GM19025 (cell line): Measurements from ENCODE around the gene ABHD16A.

Experiments used
- ATAC-seq: cut with Tn5 transposase; IDR thresholded peaks from one replicate; pipeline ENCODE4 v1.9.1; 2021; ENCODE audit warnings: mild to moderate bottlenecking, low read depth, moderate library complexity; ENCODE audit not compliant: unreplicated experiment

Gene ABHD16A

DNA sequence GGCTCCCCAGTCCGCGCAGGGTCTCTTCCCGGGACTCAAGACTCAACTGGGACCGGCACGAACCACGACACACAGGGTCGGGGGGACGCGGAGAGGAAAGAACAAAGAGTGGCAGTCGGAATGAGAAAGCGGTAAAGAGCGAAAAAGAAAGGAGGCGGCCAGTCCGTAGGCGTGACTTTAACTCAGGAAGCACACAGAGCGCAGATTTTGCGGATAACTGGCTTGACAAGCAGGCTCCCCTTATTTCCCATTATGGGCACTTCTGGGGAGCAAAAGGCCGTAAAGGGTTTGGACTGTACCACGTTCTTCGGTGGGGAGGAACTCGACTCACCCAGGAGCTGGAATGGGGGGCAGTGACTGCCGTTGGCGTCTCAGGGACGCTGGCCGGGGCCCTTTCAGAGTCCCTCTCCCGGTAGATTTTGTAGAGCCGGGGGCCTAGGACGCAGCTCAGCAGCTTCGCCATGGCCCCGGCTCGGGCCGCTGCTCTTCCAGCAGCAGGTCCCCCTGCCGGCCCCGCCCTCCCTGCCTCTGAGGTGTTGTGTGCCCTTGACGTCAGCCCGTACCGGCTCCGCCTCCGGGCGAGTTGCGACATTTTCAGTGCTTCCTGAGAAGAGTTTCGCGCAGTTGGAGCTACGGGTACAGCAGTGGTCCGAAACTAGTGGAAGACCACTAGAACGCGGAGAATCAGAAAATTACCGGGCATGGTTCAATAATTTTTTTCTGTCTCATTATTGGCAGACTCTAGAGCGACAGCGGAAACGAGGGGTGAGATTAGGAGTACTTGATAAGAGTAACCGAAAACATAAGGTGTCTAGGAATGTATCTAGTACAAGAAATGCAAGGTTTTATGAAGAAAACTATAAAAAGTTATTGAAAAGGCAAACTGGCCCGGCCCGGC lies at the start of gene ABHD16A:
ABHD16A (minus strand) TSS at position 506 of the 898 bp plus-strand sequence; CDS start at position 463, 43 bp downstream.
- peak; percentile 92 for ATAC-seq

- no peak for ATAC-seq
Observed at GRCh38 chr6:31752739-31753319, 49.7 kb upstream of the ABHD16A start.

DNA sequence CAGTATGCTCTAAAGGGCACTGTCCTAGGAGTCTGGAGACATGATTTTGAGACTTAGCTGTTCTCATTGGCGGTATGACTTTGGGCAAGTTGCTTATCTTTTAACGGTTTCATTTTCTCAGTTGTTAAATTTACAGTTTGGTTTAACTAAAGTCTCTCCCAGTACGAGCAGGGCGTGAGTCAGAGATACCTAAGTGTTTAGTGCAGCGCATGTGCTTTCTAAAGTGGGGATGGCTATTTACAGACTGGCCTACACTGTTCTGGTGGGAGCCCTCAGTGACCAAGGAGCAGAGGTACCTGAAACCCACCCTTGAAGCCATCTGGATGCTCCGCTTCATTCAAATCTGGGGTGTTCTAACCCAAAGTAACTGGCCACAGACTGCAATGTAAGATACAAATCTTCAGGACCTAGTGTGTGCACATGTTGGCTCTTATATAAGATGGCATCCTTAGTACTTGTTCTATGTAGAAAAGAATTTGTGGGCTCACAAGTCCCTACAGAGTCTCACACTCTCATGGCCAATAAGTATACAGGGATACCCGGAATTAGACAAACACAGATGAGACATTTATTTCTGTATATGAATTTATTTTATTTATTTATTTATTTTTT lies 47.4 kb upstream of the ABHD16A start:
- no peak for ATAC-seq

DNA sequence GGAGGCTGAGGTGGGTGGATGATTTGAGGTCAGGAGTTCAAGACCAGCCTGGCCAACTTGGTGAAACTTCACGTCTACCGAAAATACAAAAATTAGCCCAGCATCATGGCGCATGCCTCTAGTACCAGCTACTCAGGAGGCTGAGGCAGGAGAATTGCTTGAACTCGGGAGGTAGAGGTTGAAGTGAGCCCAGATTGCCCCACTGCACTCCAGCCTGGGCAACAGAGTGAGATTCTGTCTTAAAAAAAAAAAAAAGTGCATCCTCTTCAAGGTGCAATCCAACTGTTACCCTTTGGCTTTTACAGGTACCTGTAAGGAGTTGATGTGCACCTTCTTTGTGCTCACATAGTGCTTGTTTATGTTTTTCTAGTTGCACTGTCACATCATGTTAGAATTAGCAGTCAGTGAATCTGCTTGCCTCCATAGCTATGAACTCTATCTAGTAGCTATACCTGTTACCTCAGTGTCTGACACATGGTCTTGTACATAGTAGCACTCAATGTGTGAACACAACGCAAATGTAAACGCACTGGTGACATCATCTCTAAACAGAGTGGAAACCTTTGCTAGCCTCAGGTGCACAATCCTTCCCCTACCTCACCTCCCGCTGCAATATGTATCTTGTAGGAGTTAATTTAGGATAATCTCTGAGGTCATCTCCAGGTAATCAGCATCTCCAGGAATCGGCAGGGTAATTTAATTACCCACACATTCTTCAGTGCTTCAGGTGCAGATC lies 46.3 kb upstream of the ABHD16A start:
- no peak for ATAC-seq

GRCh38 chr6:31744422-31744821 lies 41.3 kb upstream of the ABHD16A start:
- ATAC-seq = no peak

DNA sequence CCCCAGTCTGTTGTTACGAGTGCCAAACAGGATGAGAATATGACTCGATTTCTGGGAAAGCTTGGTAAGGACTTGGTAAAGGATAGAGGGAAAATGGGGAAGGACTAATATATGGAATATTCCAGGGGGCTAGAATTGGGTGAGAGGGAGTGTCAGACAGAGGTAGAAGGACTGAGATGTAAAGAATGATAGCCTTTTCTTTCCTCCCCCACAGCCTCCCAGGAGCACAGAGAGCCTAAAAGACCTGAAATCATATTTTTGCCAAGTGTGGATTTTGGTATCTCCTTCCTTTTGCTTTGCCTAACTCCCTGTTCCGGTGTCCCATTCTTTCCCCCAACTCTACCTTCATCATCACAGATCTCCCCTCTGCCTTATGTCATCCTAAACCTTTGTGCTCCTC lies 39.8 kb upstream of the ABHD16A start:
- no peak for ATAC-seq

DNA sequence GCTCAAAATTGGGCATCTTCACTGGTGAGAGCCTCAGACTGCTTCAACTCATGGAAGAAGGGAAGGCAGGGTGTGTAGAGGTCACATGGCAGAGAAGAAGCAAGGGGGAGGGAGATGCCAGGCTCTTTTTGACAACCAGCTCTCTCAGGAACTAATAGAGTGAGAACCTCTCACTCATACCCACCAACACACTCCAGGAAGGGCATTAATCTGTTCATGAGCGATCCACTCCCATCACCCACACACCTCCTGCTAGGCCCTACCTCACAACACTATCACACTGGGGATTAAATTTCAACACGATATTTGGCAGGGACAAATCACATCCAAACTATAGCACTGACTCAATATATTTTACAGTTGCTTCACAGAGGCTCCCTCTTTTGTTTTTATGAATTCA lies 38.7 kb upstream of the ABHD16A start:
- ATAC-seq = no peak

DNA sequence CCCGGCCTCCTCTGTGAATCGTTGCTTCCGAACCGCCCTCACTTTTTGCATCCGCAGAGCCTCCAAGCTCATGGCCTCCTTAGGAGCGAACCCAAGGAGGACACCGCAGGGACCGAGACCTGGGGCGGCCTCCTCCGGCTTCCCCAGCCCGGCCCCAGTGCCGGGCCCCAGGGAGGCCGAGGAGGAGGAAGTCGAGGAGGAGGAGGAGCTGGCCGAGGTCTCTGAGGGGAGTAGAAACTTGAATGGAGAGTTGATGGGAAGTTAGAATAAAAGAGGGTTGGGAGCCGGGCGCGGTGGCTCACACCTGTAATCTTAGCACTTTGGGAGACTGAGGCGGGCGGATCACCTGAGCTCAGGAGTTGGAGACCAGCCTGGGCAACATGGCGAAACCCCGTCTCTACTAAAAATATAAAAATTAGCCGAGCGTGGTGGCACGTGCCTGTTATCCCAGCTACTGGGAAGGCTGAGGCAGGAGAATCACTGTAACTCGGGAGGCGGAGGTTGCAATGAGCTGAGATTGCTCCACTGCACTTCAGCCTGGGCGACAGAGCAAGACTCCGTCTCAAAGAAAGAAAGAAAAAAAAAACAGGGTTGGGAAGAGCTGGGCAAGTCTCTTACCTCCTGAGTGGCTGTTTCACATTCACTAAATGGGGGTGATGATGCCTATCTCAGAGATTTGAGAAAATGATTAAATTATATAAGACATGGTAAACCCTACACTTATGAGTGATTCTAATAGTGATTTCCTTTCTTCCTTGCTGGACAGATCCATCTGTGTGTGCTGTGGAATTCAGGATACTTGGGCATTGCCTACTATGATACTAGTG lies 37.5 kb upstream of the ABHD16A start:
- no peak for ATAC-seq

GRCh38 chr6:31739639-31740396 lies 36.7 kb upstream of the ABHD16A start, which contains the start of gene MSH5:
MSH5 (plus strand) TSS chr6:31740005; CDS start chr6:31740467, 462 bp downstream.
- ATAC-seq = peak; percentile 64

GRCh38 chr6:31737991-31738979 lies 35.2 kb upstream of the ABHD16A start:
- no peak for ATAC-seq

GRCh38 chr6:31737315-31737990 lies 34.3 kb upstream of the ABHD16A start:
- ATAC-seq = no peak

DNA sequence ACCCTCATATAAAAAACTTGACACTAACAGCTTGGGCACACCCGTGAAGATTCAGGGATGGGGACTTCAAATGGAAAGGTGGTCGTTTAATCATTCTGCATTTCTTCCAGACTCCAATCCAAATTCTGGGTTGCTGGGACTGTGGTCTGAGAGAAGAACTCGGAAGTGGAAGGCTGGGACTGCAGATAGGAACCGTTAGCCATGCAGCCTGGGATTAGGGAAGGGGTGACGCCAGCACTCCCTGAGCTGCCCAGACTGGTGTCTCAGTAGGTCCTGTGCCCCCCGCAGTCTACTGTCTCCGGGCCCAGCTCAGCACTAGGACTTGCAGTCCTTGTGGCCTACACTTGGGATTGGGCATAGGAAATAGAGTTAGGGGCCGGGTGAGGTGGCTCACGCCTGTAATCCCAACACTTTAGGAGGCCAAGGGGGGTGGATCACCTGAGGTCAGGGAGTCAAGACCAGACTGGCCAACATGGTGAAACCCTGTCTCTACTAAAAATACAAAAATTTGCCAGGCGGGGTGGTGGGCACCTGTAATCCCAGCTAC lies 33.7 kb upstream of the ABHD16A start:
- no peak for ATAC-seq

DNA sequence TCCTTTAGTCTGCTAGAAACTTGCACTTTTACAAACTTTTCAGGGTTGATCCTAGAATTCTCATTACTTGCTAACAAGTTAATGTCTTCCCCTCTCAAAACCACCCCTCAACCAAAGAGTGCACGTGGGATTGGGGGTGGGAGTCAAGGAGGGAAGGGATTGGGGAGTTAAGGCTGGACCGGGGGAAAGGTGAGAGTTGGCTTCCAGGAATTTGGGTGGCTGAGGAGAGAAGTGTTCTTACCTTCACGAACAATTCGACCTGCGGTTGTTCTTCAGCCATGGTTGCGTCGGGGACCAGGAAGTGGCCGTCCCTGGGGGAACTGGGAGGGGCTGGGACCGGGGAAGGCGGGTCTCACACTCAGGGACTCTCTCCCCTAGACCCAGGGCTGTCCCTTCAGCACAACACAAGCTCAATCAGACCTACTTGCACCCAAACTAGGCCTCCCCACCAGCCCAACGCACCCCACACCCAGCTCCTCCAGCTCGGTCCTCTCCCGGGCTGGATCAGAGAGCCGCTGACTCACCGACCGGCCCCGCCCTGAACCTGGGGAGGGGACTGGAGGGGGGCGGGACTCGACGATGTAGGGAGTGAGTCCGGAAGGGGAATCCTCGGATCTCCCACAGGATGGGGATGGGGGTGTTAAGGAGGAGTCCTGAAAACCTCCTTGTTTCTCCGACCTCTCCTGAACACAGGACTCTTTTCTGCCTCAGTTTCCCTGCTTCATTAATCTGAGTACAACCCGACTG lies 33.1 kb upstream of the ABHD16A start, which contains the start of gene CLIC1:
CLIC1 (minus strand) TSS at position 510 of the 747 bp plus-strand sequence; CDS start at position 280, 230 bp downstream.
- ATAC-seq = no peak

DNA sequence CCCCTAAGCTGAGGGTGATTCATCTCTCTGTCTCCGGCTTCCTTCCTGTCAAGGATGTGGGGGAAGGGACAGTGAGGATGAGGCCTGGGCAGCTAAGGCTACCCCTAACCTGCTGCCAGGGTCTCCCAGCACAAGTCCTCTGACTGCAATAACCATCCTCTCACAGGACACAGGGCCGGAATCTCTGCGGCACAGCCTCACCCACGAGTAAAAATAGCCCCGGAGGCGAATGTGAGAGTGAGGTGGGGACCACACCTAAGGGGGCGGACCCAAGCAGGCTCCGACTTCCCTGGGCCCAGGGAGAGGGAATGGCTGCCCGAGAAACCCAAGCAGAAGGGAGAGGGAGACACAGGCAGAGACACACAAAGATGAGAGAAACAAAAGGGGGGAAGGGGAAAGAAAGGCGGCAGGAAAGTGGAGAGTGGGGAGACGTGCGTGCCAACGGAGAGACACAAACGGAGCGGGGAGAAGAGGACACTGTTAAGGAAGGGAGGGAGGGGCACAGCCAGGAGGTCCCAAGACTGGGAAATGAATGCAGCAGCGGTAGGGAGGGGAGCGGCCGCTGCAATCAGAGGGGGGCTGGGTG lies 31.8 kb upstream of the ABHD16A start:
- ATAC-seq = peak; percentile 32

- ATAC-seq = no peak
Observed at GRCh38 chr6:31734247-31734820, 31.2 kb upstream of the ABHD16A start.

GRCh38 chr6:31733734-31734133 lies 30.6 kb upstream of the ABHD16A start:
- no peak for ATAC-seq
